ENCODE results near the gene CRTC3. TPM values are rescaled to one million over a fixed set of nuclear protein-coding genes. Genes with fewer than 3 reads are reported as not detected.

Gene CRTC3
- total RNA-seq, 1 donor from 2014 or later, result 33.3 TPM

- Mint-ChIP-seq H3K27ac (ENCODE audit: unreplicated experiment) (no peak overlapping the region), H3K4me3 (no peak overlapping the region), H3K9me3 (no peaks in the 10 kb centered on the region), H3K27me3 (ENCODE audit: low read depth) (no peaks in the 10 kb centered on the region), H3K36me3 (ENCODE audit: low read depth) (peaks cover 21% of the 10 kb centered on the region), H3K4me1 (peaks cover 6% of the 10 kb centered on the region)
- no peak for TF ChIP-seq CTCF (conservative IDR thresholded peaks at IDR 0.05)
- no peak for DNase-seq (ENCODE audit: low read depth, low spot score)
These were observed 117.1 kb downstream of the CRTC3 start for GRCh38 chr15:90646662-90647305.

DNA sequence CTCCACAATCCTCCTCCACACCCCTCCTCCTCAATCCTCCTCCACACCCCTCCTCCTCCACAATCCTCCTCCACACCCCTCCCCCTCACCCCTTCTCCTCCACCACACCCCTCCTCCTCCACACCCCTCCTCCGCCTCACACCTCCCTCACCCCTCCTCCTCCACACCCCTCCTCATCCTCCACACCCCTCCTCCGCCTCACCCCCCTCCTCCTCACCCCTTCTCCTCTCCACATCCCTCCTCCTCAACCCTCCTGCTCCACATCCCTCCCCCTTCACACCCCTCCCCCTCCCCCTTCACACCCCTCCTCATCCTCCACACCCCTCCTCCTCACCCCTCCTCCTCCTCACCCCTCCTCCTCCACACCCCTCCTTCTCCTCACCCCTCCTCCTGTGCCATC lies 117.6 kb downstream of the CRTC3 start:
- no peaks in the 10 kb centered on the region for H3K9me3 Mint-ChIP-seq
- peaks cover 6% of the 10 kb centered on the region for H3K4me1 Mint-ChIP-seq
- H3K27me3 Mint-ChIP-seq (ENCODE audit: low read depth), result no peaks in the 10 kb centered on the region
- H3K4me3 Mint-ChIP-seq, result no peak overlapping the region
- no peak overlapping the region for H3K27ac Mint-ChIP-seq (ENCODE audit: unreplicated experiment)
- no peak for TF ChIP-seq CTCF (conservative IDR thresholded peaks at IDR 0.05)
- no peak for DNase-seq (ENCODE audit: low read depth, low spot score)
- peaks cover 19% of the 10 kb centered on the region for H3K36me3 Mint-ChIP-seq (ENCODE audit: low read depth)

GRCh38 chr15:90648137-90649070 lies 118.7 kb downstream of the CRTC3 start:
- peak; percentile 97 for TF ChIP-seq CTCF (conservative IDR thresholded peaks at IDR 0.05)
- no peak overlapping the region for H3K27ac Mint-ChIP-seq (ENCODE audit: unreplicated experiment)
- H3K9me3 Mint-ChIP-seq, result no peaks in the 10 kb centered on the region
- H3K27me3 Mint-ChIP-seq (ENCODE audit: low read depth), result no peaks in the 10 kb centered on the region
- peaks cover 11% of the 10 kb centered on the region for H3K36me3 Mint-ChIP-seq (ENCODE audit: low read depth)
- H3K4me1 Mint-ChIP-seq, result peaks cover 6% of the 10 kb centered on the region
- DNase-seq (ENCODE audit: low read depth, low spot score), result peak; percentile 51
- no peak overlapping the region for H3K4me3 Mint-ChIP-seq

DNA sequence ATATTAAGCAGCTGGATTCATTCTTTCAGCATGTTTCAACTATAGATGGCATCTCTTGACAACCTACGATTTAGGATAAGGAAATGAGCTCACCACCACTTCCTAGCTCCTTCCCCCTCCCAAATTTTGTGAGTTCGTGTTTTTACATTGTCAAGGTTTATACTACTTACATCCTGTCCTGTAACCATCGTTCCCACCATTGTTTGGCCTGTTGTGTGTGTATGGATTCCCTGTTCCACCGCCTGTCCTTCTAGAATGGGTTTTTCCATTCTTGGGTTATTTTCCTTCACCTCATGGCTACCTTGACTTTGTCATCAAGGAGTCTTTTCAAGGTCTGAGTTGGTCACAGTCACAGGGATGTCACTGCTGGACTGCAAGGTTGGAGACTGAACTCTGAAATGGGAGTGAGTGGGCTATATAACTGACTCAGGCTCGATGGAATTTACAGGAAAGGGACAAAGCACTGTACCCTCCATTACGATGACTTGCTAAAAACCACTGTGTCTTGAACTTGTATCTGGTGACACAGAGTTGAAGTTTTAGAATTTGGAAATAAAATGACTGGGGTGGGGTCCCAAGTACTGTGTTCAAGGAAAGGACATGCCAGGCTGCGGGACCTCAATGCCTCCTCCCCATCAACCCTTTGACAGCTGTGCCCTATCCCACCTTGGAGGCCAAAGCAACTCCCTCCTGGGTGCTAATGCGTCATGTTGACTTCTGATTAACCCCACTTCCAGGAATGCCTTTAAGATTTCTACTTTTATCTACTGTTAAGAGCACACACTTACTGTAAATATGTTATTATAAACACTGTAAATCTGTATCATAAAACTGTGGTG lies 120.6 kb downstream of the CRTC3 start:
- peaks cover 5% of the 10 kb centered on the region for H3K36me3 Mint-ChIP-seq (ENCODE audit: low read depth)
- no peak for DNase-seq (ENCODE audit: low read depth, low spot score)
- peaks cover 11% of the 10 kb centered on the region for H3K4me1 Mint-ChIP-seq
- no peak overlapping the region for H3K27ac Mint-ChIP-seq (ENCODE audit: unreplicated experiment)
- no peaks in the 10 kb centered on the region for H3K9me3 Mint-ChIP-seq
- TF ChIP-seq CTCF (conservative IDR thresholded peaks at IDR 0.05), result no peak
- no peaks in the 10 kb centered on the region for H3K27me3 Mint-ChIP-seq (ENCODE audit: low read depth)
- no peak overlapping the region for H3K4me3 Mint-ChIP-seq

GRCh38 chr15:90650956-90651689 lies 121.4 kb downstream of the CRTC3 start:
- Mint-ChIP-seq H3K4me1 (peaks cover 11% of the 10 kb centered on the region), H3K27ac (ENCODE audit: unreplicated experiment) (no peak overlapping the region), H3K4me3 (no peak overlapping the region), H3K9me3 (no peaks in the 10 kb centered on the region), H3K27me3 (ENCODE audit: low read depth) (no peaks in the 10 kb centered on the region), H3K36me3 (ENCODE audit: low read depth) (peaks cover under 1% of the 10 kb centered on the region)
- no peak for TF ChIP-seq CTCF (conservative IDR thresholded peaks at IDR 0.05)
- no peak for DNase-seq (ENCODE audit: low read depth, low spot score)

Measured in neural crest cell (in vitro differentiated cells).